ENCODE measurements around the gene SMYD3. TPM values are rescaled to one million over a fixed set of nuclear protein-coding genes. Genes with fewer than 3 reads are reported as not detected.

SMYD3 gene
- total and polyA plus RNA-seq, 8 donors, result 20.4 to 35.1 (median 24.3) TPM

- ATAC-seq, result no peak
- peaks cover 0 to 10% of the 10 kb centered on the region in 2 donors for H3K9me3 ChIP-seq
- peaks cover 0 to 2% of the 10 kb centered on the region in 2 donors for H3K4me1 ChIP-seq
- intact Hi-C loops (cut with DNase I), result no loop called here
- no peak for TF ChIP-seq CTCF (IDR thresholded peaks at IDR 0.05)
- no peaks in the 10 kb centered on the region for H3K27me3 ChIP-seq
- H3K36me3 ChIP-seq, result peaks cover 0 to 4% of the 10 kb centered on the region in 2 donors
- peak overlapping the region in 1 of 2 donors; percentile 62 for H3K27ac ChIP-seq
- no peak for DNase-seq
- no peak overlapping the region for H3K4me3 ChIP-seq
Observed at GRCh38 chr1:245751726-245752470, 755.2 kb downstream of the SMYD3 start.

DNA sequence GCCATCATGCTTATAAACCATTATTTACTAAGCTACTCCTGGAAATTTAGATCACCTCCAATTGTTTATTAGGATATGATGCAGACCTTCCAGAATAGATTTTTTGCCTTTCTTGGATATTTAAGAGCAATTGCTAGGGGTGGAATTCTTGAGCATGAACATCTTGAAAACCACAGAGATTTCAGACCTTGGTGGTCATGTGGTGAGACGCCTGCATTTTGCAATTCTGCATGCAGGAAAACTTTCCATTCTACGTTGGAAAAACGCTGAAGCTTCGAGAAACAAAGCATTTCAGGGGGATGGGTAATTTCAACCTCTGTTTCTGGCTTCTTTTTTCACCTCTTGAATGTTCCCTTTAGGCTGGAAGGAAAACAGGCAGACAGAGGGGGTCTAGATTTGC lies 756.0 kb downstream of the SMYD3 start:
- Histone ChIP-seq H3K27me3 (no peaks in the 10 kb centered on the region), H3K4me3 (no peak overlapping the region), H3K36me3 (peaks cover 0 to 4% of the 10 kb centered on the region in 2 donors), H3K27ac (peak overlapping the region in 1 of 2 donors; percentile 62), H3K4me1 (peaks cover 0 to 2% of the 10 kb centered on the region in 2 donors), H3K9me3 (peaks cover 0 to 14% of the 10 kb centered on the region in 2 donors)
- intact Hi-C loops (cut with DNase I), result no loop called here
- DNase-seq, result no peak
- ATAC-seq, result no peak
- TF ChIP-seq CTCF (IDR thresholded peaks at IDR 0.05), result no peak

DNA sequence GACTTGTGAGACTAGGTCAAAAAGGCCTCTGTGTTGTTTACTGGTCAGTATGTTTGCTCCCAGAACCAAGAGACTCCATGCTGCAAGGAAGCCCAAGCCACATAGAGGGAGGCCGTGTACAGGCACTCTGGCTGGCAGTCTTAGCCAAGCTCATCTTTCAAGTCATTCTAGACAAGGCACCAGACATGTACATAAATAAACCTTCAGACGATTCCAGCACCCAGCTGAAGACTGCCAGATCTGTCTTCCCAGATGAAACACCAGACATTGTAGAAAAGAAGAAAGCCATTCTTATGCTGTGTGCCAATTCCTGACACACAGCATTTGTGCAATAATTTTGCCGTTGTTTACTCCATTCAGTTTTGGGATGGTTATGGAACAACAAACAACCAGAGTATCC lies 756.8 kb downstream of the SMYD3 start:
- DNase-seq (no peak), ATAC-seq (no peak)
- H3K4me1 ChIP-seq, result peaks cover 0 to 2% of the 10 kb centered on the region in 2 donors
- peaks cover 0 to 6% of the 10 kb centered on the region in 2 donors for H3K9me3 ChIP-seq
- H3K27ac ChIP-seq, result no peak overlapping the region
- H3K36me3 ChIP-seq, result peaks cover 0 to 4% of the 10 kb centered on the region in 2 donors
- TF ChIP-seq CTCF (IDR thresholded peaks at IDR 0.05), result no peak
- no peak overlapping the region for H3K4me3 ChIP-seq
- intact Hi-C loops (cut with DNase I), result no loop called here
- H3K27me3 ChIP-seq, result no peaks in the 10 kb centered on the region

- DNase-seq (no peak), ATAC-seq (no peak)
- no peak overlapping the region for H3K27ac ChIP-seq
- intact Hi-C loops (cut with DNase I), result no loop called here
- H3K27me3 ChIP-seq, result no peaks in the 10 kb centered on the region
- H3K36me3 ChIP-seq, result peaks cover 0 to 4% of the 10 kb centered on the region in 2 donors
- no peak overlapping the region for H3K4me3 ChIP-seq
- peaks cover 0 to 4% of the 10 kb centered on the region in 2 donors for H3K9me3 ChIP-seq
- TF ChIP-seq CTCF (IDR thresholded peaks at IDR 0.05), result no peak
- peaks cover 0 to 2% of the 10 kb centered on the region in 2 donors for H3K4me1 ChIP-seq
Observed at GRCh38 chr1:245749053-245749452, 758.0 kb downstream of the SMYD3 start.

- no peak overlapping the region for H3K27ac ChIP-seq
- peaks cover 0 to 4% of the 10 kb centered on the region in 2 donors for H3K9me3 ChIP-seq
- intact Hi-C loops (cut with DNase I), result no loop called here
- no peak for TF ChIP-seq CTCF (IDR thresholded peaks at IDR 0.05)
- H3K4me1 ChIP-seq, result peaks cover 0 to 2% of the 10 kb centered on the region in 2 donors
- ATAC-seq (no peak), DNase-seq (no peak)
- H3K27me3 ChIP-seq, result no peaks in the 10 kb centered on the region
- H3K4me3 ChIP-seq, result no peak overlapping the region
- peaks cover 0 to 4% of the 10 kb centered on the region in 2 donors for H3K36me3 ChIP-seq
Observed at GRCh38 chr1:245748646-245749045, 758.4 kb downstream of the SMYD3 start.
